ENCODE data around the gene KBTBD8.

Gene KBTBD8

GRCh38 chr3:67048715-67049074, 50.6 kb downstream of the KBTBD8 start:
- no peak for TF ChIP-seq CTCF (IDR thresholded peaks at IDR 0.05; ENCODE audit: low read depth, low read length)
- DNase-seq (ENCODE audit: extremely low read depth, low read depth), result no peak

- TF ChIP-seq CTCF (IDR thresholded peaks at IDR 0.05; ENCODE audit: low read depth, low read length), result no peak
- no peak for DNase-seq (ENCODE audit: extremely low read depth, low read depth)
These were observed 61.3 kb downstream of the KBTBD8 start for GRCh38 chr3:67059443-67059842.
